ENCODE results near the gene RELA.

Gene RELA

GRCh38 chr11:65630215-65630614, 32.5 kb downstream of the RELA start:
- DNase-seq (ENCODE audit: low read depth in 1 of 2, low spot score in 1 of 2): no peak
- Histone ChIP-seq H3K27ac (replicated peaks) (no peak overlapping the region), H3K27me3 (ENCODE audit: insufficient read depth, poor library complexity, severe bottlenecking) (no peaks in the 10 kb centered on the region), H3K4me3 (replicated peaks; ENCODE audit: insufficient read depth, low read length) (no peak overlapping the region)
- no peak for TF ChIP-seq CTCF (IDR thresholded peaks at IDR 0.05; ENCODE audit: insufficient read depth, low read length)
- no peak for TF ChIP-seq GABPA (IDR thresholded peaks at IDR 0.05; ENCODE audit: low read depth)
- no peak for TF ChIP-seq SPI1 (IDR thresholded peaks at IDR 0.05; ENCODE audit: borderline replicate concordance, low read depth)
- TF ChIP-seq REST (IDR thresholded peaks at IDR 0.05; ENCODE audit: insufficient replicate concordance, low read depth): no peak
- no peak for TF ChIP-seq POLR2AphosphoS5 (IDR thresholded peaks at IDR 0.05; ENCODE audit: low read depth)

GRCh38 chr11:65629579-65629978, 33.1 kb downstream of the RELA start:
- Histone ChIP-seq H3K27ac (replicated peaks) (no peak overlapping the region), H3K4me3 (replicated peaks; ENCODE audit: insufficient read depth, low read length) (no peak overlapping the region), H3K27me3 (ENCODE audit: insufficient read depth, poor library complexity, severe bottlenecking) (no peaks in the 10 kb centered on the region)
- no peak for TF ChIP-seq SPI1 (IDR thresholded peaks at IDR 0.05; ENCODE audit: borderline replicate concordance, low read depth)
- no peak for TF ChIP-seq CTCF (IDR thresholded peaks at IDR 0.05; ENCODE audit: insufficient read depth, low read length)
- no peak for TF ChIP-seq REST (IDR thresholded peaks at IDR 0.05; ENCODE audit: insufficient replicate concordance, low read depth)
- TF ChIP-seq POLR2AphosphoS5 (IDR thresholded peaks at IDR 0.05; ENCODE audit: low read depth): no peak
- no peak for TF ChIP-seq GABPA (IDR thresholded peaks at IDR 0.05; ENCODE audit: low read depth)
- no peak for DNase-seq (ENCODE audit: low read depth in 1 of 2, low spot score in 1 of 2)

GRCh38 chr11:65627202-65627601, 35.5 kb downstream of the RELA start:
- TF ChIP-seq REST (IDR thresholded peaks at IDR 0.05; ENCODE audit: insufficient replicate concordance, low read depth) (no peak), GABPA (IDR thresholded peaks at IDR 0.05; ENCODE audit: low read depth) (no peak), SPI1 (IDR thresholded peaks at IDR 0.05; ENCODE audit: borderline replicate concordance, low read depth) (no peak), CTCF (IDR thresholded peaks at IDR 0.05; ENCODE audit: insufficient read depth, low read length) (no peak), POLR2AphosphoS5 (IDR thresholded peaks at IDR 0.05; ENCODE audit: low read depth) (no peak)
- DNase-seq (ENCODE audit: low read depth in 1 of 2, low spot score in 1 of 2): no peak
- H3K27me3 ChIP-seq (ENCODE audit: insufficient read depth, poor library complexity, severe bottlenecking): no peaks in the 10 kb centered on the region
- H3K4me3 ChIP-seq (replicated peaks; ENCODE audit: insufficient read depth, low read length): no peak overlapping the region
- H3K27ac ChIP-seq (replicated peaks): no peak overlapping the region

Data from HL-60 (cell line).